GM19351 (cell line): ENCODE results near the gene FA2H.
"Not testable (repeated sequence)": the region's sequence is repeated elsewhere in the genome, so short reads cannot be mapped to it uniquely, and the experiment has no call there.

Experiments used
- ATAC-seq: cut with Tn5 transposase; IDR thresholded peaks from one replicate; pipeline ENCODE4 v1.9.1; 2021; ENCODE audit warnings: mild to moderate bottlenecking, moderate library complexity; ENCODE audit not compliant: unreplicated experiment

The FA2H gene

DNA sequence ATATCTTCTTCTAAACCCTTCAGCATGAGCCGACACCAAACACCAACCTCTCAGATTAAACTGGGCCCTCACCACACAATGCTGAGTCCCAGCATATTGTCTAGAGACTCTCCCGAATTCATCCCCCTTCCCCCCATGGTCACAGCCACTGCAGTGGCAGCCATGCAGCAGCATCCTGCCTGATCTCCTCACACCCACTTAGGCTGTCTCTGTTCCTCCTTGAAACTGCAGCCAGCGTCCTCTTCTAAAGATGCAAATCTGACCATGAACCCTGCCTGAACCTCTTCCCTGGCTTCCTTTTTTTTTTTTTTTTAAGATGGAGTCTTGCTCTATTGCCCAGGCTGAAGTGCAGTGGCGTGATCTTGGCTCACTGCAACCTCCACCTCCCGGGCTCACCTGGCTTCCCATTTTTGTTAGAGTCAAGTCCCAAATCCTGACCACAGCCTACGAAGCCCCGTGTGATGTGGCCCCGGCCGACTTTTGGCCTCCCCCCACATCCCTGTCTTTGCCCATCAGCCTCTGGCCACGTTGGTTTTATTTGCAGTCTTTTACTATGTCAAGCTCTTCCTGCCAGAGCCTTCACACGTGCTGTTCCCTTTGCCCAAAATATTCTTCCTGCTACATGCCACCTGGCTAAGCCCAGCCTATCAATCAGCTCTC, 2.8 kb downstream of the FA2H start:
- ATAC-seq, result peak; percentile 71

DNA sequence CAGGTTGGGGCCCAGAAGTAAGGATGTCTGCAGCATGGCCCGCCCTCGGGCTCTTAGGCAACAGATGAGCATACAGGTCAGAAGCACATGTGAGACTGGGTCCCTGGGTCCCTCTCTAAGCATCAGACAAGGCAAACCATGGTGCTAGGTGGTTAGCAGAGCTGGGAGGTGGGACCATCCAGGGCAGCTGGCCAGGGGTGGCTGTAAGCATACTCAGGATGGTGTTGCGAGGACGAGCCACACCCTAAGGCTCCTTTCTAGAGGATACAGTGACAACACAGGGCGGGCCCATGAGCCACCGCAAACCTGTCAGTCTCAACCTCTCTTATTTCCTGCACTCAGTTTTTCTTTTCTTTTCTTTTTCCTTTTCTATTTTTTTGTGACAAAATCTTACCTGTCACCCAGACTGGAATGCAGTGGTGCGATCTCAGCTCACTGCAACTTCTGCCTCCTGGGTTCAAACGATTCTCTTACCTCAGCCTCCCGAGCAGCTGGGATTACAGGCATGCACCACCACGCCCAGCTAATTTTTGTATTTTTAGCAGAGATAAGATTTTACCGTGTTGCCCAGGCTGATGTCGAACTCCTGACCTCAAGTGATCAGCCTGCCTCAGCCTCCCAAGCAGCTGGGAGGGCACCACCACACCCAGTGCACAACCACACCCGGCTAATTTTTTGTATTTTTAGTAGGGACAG, 3.6 kb downstream of the FA2H start:
- ATAC-seq, result peak; percentile 25

DNA sequence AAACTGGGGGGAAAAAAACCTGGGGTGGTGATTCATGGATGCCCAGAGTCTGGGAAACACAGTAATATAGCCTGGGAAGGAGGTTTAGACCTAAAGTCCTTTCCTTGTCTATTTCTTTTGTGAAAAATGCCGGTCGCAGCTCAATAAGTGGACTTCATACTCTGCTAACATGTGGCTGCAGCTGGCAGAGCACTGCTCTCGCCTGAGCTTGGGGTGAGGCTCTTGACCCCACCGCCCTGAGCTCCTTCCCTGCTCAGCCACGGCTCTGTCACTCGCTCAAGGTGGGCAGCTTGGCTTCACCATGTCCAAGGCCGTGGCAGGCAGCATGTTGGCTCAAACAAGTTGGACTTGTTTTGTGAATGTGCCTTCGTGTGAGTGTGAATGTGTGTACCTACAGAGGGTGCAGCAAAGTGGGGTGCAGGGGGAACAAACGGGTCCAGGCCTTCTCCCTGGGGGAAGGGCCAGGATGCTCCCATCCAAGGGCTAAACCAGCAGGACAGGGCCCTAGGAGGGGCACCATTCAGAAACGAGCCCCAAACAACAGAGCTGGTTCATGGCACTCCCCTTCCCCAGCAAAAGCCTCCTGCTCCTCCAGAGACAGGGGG, 4.9 kb downstream of the FA2H start:
- no peak for ATAC-seq

DNA sequence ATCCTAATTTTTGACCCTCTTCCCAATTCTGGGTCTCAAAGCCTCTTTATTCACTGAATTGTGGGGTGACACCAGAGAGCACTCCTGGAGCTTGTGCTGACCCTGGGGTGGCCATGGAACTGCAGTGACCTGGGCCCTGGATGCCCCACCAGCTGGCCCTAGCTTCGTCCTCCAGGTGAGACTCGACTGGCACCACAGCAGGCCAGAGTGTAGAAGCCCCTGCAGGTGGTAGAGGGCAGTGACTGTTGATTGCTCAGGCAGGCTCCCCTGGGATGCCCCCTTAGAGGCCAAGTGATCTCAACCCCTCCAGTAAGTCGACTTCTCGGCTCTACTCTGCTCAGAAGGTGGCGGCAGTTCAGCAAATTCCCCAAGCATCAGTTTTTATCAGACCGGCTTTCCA, 6.4 kb downstream of the FA2H start:
- ATAC-seq, result no peak

DNA sequence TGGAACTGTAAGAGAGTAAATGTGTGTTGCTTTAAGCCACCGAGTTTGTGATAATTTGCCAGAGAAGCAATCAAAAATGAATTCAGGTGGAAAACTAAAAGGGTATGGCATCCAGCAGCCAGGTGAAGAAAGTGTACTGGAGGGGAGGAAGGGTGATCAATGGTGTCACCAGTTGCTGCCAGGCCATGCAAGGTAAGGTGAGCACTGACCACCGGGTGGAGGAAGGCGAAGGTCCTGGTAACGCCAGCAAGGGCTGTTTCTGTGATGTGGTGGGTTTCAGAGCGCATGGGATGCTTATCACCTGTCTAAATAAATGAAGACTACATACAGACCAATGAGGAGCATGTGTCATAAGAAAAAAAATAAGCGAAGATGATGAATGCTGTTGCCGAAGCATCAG, 6.9 kb downstream of the FA2H start:
- ATAC-seq, result no peak

DNA sequence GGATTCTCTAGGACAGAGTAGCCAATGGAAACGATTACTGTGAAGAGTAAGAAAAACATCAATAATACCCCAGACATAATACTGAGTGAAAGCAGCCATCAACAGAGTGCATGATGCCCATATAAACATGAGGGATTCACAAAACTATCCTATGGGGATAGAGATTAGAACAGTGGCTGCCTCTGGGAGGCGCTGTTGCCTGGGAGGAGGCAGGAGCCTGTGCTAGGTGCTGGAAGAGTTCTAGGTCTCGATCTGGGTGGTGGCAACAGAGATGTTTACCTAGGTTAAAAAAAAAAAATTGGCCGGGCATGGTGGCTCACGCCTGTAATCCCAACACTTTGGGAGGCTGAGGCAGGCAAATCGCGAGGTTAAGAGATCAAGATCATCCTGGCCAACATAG, 7.9 kb downstream of the FA2H start:
- no peak for ATAC-seq

DNA sequence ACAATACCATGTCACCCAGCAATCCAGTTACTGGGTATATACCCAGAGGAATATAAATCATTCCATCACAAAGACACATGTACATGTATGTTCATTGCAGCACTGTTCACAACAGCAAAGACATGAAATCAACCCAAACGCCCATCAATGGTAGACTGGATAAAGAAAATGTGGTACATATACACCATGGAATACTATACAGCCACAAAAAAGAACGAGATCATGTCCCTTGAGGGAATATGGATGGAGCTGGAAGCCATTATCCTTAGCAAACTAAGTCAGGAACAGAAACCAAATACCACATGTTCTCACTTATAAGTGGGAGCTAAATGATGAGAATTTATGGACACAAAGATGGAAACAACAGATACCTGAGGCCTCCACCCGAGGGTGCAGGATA, 10.4 kb downstream of the FA2H start:
- not testable (repeated sequence) for ATAC-seq

DNA sequence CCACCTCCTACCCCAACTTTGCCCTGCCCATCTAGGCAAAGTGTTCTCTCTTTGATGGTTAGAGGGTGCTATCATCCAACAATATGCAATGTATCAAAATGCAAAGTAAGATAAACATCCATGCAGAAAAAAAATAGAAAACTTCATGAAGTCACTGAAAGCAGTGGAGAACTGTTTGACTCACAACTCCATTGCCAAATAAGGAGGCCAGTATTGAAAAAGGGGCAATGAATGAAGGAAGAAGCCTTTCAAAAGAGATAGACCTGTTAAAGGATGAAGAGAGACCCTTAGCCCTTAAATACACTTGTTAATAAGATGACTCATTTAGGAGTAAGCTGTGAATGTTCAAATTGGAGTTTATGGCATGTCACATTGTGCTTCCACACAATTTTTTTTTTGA, 13.0 kb downstream of the FA2H start:
- no peak for ATAC-seq

DNA sequence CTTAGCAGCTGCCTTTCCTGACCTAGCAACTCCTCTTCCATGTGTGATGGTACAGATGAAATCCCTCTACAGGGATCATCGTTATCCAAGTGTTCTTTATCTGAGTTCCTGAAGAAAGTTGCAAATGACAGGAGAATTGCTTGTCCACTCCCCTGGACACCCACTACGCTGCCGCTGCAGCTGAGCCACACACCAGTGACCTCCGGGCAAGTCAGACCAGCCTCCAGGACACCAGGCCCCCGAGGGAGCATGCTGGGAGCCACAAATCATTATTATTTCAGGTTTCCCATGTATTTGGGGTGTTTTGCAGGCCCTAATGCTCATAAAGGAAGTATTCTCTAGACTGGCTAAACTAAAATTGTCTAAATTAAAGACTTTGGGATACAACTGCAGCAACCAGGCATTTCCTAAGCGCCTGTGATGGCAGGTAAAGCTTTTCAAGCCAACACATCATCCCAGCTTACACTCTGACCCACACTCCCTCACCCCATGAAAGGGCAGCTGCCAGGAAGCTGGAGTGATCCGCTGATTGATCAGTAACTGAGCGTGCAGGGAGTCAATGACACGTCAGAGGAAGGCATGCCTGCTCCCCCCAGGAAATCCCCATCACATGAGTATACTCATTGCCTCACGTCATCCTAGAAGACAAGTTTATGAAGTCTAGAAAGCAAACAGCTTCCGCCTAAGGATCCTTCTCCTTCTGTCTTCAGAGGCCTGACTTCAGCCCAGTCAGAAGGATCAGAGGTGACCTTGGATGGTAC, 14.4 kb downstream of the FA2H start:
- peak; percentile 95 for ATAC-seq

DNA sequence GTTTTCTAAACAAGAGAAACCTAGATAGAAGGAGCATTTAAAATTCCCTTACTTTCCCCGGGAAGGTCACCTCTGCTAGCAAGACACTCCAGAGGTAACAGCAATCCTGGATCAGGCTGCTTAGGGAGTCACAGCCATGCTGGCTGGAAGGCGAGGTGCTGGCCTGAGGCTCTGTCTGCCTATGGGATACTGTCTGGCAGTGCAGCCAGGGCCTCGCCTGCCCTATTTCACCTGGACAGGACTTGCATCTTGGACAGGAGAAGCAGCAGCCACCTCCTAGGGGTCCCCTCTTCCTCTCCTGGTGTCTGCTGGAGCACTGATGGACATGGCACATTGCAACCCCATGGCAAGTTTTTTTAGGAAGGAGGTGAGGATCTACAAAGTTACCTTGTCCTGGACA, 15.1 kb downstream of the FA2H start:
- no peak for ATAC-seq

DNA sequence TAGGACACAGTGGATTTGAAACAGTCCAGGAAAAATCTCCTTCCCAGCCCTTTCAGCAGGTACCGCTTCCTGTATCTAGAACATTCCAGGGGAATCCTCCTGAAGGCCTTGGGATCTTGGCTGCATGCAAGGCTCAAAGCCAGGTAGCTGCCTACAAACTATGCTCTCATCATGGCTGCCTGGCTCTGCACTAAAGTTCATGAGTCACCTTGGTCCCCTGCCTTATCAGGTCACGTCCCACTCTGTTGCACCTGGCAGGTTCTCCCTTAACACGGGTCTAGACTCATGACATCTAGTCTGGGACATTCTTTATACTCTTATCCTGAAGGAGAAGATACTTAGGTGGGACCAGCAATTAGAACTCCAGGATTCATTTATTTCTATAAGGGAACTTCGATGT, 15.8 kb downstream of the FA2H start:
- ATAC-seq, result no peak

DNA sequence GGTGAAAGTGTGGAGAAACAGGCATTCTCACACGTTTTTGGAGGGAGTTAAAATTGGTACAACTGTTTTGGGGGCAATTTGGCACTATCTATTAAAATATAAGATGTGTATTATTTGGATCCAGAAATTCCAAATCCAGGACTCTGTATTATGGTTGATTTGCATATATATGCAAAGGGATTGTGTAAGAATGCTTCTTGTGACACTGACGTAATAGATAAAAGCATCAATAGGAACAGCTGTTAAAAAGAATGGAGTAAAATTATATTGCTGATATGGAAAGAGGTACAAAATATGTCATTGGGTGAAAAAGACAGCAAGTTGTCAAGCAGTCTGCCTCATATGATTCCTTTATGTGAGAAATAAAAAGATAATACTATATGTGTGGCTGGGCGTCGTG, 17.3 kb downstream of the FA2H start:
- no peak for ATAC-seq

DNA sequence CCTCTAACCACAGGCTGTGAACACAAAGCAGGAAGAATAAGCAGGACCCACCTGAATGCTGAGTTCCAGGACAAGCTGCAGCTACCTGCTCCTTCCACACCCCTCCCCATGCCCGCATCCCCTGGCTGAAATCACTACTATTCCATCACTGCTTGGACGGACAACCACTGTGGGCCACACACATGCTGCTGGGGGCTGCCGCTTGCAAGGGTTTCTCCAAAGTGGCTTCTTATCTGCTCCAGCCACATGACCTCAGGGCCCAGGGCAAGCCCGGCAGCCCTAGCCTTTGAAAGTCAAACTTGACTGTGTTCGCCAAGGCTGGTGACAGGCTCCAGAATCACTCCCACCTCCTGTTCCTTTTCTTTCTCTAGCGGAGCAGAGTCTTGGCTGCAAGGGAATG, 18.4 kb downstream of the FA2H start:
- ATAC-seq, result no peak

DNA sequence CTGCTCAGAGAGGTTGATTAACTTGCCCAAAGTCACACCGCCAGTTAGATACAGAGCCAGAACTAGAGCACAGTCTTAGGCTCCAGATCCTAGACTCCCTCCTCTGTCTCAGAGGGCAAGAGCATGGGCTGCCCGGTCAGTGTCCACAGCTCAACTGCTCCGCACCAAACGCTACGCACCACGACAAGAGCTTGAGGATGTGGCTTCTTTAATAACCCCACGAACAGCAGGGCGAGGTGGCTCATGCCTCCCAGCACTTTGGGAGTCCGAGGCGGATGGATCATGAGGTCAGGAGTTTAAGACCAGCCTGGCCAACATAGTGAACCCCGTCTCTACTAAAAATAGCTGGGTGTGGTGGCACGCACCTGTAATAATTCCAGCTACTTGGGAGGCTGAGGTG, 21.4 kb downstream of the FA2H start:
- no peak for ATAC-seq

DNA sequence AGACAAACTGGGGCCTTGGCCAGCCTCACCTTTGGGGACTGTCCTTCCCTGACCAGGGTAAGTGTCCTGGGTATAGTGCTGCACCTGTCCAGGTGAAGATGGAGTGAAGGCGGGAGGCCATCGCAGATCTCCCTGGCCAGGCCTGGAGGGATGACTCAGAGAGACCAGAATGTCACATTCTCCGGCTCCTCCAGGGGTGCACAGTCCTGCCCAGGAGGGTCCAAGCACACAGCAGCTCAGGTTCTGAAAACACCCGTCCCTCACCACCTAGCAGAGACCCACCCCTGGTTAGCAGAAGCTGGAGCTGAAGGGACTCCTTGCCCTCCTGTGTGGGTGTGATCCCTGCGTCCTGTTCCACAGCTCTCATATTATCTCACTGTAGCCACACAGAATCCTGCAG, 21.9 kb downstream of the FA2H start:
- no peak for ATAC-seq

DNA sequence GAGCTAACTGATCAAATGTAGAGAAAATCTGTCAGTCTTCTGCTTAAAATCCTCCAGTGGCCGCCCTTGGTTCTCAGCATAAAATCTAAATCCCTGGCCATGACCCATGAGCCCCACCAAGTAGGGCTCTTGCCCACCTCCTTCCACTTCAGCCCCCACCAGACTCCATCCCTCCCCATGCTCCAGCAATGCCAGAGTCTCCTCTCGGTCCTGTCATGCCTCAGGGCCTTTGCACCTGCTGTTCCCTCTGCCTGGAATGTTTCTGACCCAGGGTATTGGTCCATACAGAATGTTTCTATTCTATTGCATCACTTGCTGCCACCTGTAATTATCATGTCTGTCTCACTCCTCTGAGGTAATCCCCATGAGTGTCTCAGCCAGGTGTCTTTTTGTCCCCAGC, 22.4 kb downstream of the FA2H start:
- ATAC-seq, result no peak

DNA sequence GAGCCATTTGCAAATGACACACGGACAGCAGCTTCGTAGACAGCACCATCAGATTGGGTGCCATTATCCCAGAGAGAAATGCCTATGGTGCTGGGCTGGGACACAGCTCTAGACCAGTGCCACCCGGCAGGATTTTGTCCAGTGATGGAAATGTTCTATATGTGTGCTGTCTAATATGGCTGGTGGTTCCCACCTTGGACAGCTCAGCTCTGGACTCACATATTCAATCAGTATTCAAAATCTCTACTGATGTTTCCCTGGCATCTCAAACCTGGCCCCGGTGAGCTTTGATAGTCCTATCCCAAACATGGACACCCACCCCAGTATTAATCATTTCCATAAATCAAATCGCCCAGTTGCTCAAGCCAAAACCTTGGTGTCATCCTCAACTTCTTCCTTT, 23.0 kb downstream of the FA2H start:
- ATAC-seq, result no peak

DNA sequence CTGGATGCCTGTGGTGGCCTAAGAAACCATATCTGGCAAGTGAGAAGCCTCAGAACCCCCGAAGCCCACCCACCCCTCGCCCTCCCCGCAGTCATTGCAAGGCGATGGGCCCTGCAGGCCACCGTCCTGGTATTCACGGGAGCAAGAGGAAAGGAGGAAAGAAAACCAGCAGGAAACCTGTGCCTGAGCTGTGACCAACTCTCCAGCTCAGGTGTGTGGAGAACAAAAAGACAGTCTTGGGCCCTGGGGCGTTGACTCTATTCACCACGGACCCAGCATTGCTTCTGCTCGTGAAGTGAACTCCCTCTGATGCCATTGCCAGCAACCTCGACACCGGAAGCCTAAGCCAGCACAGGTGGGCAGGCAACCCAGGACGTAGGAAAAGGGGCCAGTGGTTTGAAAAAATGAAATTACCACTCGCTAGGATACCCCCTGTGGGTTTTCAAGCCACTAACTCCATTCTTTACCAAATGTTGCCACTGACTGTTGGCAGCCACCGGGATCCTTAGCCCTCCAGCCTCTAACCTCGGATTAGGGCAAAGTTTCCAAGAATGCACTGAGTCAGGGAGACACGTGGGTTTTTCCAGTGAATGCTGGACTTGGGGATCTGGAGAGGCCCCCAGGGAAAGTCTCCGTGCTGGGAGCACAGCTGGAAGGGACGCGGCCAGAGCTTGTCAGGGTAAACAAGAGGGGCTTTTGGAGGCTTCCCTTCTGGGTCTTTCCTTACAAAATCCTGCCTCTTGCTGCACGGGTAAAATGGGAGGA, 25.1 kb downstream of the FA2H start:
- no peak for ATAC-seq

DNA sequence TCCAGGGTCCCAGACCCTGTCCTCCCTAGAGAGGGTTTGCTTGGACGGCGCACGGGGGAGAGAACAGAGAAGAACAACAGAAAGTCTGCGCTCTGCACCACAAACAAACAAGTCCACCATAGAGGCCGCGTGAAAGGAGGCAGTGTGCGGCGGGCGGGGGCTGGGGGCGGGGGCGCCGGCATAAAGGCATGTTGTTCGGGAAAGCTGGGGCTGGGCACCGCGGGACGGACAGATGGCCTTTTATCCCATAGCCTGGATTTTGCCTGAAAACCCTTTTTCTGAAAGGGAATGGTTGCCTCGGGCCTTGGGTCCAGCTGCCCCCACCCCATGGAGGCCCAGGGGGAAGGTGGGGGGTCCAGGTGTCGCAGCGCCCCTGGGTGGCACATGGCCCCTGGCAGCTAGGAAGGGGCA, 26.0 kb downstream of the FA2H start:
- ATAC-seq, result no peak

DNA sequence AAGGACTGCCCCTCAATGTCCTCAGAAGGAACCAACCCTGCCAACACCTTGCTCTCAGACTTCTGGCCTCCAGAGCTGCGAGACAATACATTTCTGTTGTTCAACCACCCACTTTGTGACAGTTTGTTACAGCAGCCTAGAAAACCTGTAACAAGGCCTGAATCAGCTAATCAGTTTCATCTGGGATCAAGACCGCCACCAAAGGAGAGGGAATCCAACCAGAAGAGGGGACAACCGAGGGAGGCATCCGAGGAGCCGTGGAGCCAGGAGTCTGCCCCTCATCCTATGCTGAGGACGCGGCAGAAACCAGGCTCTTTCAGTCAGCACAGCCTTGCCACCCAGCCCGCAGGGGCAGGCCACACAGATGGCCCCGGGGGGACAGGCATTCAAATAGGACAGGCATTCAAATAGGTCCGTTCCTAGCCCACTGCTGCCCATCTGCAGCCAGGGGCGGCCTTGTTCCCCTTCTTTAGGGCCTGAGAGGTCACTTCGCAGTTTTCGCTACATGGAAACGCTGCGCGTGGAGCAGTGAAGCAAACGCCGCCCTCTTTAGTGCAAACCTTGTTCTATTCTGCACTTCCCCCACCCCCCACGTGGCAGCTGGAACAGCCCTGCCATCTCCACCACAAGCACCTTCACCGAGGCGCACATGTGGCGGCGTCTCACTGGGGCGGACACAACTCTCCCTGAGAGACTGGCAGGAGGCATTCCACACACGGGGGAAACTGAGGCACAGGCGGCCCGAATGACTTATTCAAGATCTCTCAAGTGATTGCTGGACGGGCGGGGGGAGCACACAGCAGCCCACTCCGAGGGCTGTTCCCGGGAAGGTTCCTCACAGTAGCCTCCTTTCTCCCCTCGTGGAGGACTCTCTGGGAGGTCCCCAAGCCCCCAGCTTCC, 26.7 kb downstream of the FA2H start:
- no peak for ATAC-seq
